ENCODE data around the gene TTC9B.
A peak's percentile ranks its signal among the peaks of the same experiment; 100 is the strongest.

TTC9B gene

DNA sequence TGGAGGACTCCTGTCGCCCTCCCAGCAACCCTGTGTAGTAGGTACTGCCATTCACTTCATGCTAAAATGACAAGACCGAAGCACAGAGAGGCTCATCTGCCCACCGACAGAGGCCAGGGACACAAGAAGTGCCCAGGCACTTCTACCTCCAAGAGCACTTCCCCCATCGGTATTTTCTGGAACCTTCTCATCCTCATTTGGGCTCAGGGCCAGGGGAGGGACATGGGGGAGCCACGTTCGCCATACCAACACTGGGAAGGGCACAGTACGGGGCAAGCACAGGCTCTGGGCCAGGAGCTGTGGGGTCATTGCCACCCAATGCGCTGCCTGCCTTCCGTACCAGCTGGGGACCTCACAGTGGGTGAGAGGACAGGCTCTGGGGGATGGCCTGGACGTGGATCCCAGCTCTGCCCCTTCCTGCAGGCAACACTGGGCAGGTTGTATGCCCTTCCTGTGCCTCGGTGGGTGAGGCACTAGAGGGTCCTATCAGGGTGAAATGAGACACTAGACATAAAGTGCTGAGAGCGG, 29.6 kb upstream of the TTC9B start:
- DNase-seq (ENCODE audit: low spot score): no peak

DNA sequence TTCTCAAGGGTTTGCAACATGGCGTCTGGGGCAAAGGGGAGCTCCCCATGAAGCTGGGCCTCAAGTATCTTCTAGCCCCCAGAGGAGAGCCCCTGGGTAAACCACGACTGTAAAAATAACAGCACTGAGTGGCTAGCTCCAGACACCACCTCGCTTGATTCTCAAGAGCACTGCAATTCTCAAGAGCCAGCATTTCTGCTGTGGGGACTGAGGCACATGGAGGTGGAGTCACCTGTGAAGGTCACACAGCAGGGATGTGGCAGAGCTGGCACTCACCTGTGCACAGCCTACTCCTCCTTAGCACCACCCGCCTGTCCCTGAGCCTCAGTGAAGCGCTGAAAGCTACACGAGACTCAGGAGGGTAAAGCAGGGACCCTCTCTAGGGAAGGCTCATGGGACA, 29.0 kb upstream of the TTC9B start:
- no peak for DNase-seq (ENCODE audit: low spot score)

DNA sequence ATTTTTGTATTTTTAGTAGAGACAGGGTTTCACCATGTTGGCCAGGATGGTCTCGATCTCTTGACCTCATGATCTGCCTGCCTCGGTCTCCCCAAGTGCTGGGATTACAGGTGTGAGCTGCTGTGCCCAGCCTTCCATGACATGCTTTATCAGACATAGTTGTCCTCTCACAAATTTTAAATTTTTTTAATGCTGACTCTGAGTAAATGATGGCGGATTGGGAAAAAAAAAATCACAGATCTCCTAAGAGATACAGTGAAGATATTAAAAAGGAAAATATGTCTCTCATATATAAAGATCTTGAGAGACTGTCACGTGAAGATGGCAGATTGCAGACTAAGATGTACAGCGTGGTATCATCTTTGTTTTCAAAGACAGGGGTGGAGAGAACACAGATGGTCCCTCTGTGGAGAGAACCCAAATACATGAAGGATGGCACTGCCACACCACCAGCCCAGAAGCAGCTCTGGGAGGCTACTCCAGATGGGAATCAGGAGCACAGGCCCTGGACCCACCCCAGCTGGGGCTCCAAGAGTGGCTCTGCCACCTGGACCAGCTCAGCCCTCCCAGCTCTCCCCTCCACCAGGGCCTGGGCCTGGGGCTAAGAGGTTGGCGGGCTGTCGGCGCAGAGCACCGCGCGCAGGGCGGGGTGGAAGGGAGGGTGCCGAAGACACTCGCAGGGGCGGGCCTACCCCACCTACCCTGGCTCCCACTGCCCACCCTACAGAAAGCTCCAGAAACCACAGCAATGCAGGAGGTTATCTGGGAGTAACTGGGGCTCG, 28.3 kb upstream of the TTC9B start:
- DNase-seq (ENCODE audit: low spot score): no peak

DNA sequence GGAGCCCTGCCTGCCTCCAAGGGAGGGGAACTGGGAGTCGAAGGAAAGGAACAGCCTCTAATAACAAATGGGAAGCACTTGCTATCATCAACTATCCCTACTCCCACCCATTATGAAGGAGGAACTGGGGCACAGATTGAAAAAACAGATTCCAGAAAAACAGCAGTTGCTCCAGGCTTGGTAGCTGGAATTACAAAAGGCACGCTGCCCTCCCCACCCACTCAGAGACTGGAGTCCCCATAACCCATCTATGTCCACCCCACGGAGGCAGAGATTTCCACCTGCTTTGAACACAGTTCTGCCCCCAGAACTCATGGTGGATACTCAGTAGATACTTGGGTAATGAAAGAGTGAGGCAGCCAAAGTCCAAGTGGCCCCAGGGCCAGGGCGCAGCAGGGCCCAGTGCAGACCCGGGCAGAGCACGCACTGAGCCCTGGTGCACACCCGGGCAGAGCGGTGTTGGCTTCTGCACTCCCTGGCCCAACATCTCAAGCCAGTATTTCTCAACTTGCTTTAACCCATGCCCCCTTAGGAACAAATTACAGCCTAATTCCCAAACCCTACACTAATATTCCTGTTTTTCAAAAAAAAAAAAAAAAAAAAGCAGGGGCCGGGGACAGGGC, 27.4 kb upstream of the TTC9B start:
- DNase-seq (ENCODE audit: low spot score): no peak

DNA sequence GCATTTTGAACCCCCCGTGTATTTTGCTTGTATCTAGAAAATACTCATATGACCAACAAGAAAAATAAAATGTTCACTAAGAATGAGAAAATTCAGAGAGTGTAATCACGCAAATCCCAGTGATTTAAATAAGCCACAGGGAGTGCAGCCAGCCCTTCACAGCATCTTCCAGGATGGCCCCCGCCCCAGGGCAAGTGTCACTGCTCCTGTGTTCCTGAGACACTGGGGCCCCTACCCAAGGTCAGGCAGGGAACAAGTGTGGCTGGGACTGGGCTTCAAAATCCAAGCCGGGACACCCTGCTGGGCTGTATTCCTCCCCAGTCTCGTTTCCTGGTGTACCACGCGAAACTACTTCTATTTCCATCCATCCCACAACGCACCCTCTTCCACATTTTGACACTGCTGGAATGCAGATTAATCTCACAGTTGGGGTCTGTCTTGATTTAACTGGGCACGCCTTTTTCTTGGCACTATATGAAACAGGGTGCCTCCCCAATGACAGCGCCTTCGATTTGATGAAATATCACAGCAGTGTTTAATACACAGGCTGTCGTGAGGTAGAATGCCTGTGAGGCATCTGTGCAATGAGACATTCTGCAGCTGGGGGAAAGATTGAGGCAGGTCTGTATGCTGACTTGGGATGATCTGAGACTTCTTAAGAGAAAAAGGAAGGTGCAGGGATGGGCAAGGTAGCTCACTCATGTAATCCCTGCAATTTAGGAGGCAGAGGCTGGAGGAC, 26.6 kb upstream of the TTC9B start:
- DNase-seq (ENCODE audit: low spot score): no peak

DNA sequence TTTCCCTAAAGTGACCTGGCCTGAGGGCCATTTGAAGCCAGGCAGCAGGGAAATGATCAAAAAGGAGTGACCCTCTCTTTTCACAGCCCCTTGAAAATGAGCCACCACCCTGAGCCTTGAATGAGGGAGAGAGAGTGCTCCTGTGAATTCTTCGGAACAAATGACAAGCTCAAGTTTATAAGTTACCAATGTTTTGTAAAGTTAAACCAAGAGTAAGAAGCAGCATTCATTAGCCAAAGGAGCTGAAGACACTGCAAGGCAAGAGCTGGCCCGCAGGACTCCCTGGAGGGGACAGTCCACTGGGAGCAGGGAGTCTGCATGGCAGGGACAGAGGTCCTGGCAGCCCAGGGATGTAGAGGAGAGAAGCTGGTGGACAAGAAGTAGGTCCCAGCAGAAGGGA, 25.0 kb upstream of the TTC9B start:
- DNase-seq (ENCODE audit: low spot score): no peak

DNA sequence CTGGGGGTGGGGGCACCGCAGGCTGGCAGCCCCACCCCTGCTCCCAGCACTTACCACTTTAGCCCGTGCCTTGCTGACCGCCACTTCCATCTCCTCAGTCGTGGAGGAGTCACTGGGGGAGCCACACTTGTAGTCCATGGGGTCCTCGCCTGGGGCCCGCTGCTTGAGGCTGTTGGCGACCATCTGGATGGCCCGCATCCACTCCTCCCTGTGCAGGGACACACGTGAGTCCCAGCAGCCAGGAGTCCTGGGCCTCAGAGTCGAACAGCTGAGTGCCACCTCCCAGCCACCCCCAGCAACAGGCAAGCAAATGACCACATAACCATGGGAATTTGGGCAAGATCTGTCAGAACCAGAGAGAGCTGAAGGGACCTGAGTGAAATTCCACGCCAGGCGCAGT, 24.3 kb upstream of the TTC9B start:
- DNase-seq (ENCODE audit: low spot score): no peak

DNA sequence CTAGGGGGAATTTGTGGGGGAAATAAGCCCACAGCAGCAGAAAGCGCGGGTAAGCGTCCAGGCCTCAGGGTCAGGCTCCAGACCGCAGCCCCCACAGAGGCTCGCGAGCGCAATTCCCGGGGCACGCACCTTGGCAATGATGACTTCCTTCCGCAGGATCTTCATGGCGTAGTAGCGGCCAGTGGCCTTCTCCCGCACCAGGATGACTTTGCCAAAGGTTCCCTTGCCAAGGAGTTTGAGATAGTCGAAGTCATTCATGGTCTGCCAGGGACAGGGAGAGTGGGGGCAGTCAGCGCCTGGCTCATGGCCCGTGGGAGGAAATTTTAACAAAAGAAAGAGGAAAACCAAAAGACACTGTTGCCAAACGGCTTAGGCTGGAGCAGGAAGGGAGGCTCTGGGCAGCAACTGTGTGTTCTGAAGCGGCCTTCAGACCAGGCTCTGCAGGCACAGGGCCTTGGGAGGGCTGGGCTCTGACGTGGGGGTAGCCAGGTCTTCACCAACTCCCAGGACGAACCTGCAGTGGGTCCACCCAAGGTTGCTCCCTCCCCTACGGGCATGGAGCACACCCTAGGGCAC, 23.7 kb upstream of the TTC9B start:
- DNase-seq (ENCODE audit: low spot score): peak; percentile 63

DNA sequence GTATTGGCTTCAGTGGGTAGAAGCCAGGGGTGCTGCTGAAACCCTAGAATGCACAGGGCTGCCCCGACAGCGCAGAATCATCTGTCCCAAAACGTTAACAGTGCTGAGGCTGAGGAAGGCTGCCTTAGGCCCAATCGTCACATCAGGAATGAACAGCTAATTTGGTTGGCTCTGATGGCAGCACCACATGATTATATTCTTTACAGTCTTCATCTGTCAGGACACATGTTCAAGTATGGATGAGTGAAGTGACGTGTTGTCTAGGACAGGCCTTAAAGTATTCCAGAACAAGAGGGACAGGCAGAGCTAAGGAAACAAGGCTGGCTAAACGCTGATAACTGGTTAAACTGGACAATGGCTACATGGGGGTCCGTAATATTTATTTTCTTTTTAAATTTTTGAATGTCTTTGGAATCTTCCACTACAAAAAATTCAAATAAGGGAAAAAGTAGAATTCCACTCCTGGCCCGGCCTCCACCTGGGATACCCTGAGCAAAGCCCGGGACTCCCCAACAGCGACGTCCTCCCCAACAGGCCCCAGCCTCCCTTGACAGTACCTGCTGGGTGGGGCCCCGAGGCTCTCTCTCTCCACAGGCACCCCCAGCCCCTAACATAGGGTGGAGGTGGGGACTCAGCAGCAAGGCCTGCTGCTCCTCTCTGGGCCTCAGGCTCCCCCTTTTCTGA, 23.1 kb upstream of the TTC9B start:
- no peak for DNase-seq (ENCODE audit: low spot score)

DNA sequence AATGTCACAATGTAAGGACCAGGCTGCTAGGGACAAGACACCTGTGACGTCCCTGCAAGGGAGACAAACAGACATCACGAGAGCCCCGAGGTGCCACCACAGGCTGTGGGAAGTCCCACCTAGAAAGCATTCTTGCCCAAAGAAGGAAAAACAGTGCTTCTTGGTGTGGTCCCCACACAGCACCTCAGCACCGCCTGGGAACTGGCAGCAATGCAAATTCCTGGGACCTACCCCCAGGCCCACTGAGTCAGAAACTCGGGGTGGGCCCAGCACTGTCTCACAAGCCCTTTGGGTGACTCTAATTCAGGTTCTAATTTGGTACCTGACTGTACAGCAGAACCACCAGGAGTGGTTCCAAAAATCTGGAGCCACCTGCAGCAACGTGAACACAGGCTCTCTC, 22.1 kb upstream of the TTC9B start:
- no peak for DNase-seq (ENCODE audit: low spot score)

DNA sequence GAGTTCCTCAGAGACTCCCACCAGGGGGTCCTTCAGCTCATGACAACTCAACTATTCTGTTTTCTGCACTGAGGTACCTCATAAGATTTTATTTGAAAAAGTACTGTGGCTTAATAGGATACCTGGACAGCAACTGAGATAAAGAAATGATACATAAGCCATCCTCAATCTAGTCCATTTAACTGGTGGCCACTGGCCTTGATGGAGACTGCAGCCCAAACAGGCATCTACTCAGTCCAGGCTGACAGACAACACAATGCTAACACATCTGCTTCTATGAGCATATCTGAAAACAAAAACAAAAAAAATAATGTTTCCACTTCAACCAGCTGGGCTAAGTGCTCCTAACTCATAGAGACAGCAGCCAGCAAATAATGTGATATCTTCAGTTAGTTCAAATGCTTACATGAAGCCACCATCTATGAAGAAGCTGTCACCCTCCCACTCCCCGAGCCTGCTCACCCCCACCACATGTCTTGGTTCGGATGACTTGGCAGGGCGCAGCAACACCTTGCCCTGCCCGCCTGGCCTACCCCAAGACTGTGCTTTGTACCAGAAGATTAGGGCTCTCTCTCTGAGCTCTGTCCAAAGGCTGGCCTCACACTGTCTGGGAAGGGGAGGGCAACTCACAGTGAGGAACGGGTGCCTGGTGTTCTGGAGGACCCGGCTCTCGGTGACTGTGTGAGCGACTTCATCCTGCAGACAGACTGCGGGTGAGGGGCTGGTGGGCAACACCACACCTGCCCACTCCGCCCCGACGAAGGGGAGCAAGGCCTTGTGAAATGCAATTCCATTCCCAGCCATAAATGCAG, 21.4 kb upstream of the TTC9B start:
- no peak for DNase-seq (ENCODE audit: low spot score)

DNA sequence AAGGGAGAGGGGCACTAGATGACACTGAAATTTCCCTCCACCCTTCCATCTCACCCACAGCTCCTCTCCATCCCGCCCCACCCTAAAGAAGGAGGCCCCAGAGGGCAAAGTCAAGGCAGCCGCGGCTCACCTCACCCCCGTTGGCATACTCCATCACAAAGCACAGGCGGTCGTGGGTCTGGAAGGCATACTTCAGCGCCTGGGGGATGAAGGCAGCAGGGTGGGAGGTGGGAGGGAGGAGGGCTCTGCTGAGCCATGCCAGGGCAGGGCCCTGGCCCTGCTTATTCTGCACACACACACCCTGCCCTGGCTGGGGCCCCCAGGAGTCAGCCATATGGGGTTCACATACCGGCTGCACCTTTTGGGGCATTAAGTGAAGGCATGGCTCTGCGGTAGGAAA, 20.6 kb upstream of the TTC9B start:
- no peak for DNase-seq (ENCODE audit: low spot score)

DNA sequence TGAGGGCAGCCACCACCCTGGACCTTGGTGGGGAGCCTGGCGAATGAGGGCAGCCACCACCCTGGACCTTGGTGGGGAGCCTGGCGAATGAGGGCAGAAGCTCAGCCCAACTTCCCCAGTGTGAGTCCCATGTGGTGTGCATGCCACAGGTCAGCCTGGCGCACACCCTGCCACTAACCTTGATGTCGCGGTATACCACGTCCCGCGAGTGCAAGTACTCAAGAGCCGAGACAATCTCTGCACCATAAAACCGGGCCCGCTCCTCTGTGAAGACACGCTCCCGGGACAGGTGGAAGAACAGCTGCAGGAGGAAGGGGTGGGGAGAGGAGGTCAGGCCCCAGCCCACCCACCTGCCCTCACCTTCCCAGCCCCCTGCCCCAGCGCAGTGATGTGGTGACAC, 19.6 kb upstream of the TTC9B start:
- no peak for DNase-seq (ENCODE audit: low spot score)

DNA sequence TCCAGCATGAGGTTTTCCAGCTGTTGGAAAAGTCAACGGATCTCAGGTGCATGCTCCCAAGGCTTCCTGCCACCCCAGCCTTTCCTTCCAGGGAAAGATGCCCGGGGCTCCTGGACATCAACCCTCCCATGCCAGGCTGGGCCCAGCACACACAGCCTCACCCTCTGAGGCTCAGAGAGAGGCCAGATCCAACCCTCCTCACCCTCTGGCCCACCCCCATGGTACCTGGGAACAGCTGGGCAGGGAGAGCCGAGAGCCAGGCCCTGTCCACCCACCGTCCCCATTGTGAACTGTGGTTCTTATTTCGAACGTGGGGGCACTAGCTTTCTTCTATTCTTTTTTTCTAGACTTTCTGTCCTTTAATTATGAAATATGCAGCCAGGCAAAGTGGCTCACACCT, 18.2 kb upstream of the TTC9B start:
- DNase-seq (ENCODE audit: low spot score): no peak

DNA sequence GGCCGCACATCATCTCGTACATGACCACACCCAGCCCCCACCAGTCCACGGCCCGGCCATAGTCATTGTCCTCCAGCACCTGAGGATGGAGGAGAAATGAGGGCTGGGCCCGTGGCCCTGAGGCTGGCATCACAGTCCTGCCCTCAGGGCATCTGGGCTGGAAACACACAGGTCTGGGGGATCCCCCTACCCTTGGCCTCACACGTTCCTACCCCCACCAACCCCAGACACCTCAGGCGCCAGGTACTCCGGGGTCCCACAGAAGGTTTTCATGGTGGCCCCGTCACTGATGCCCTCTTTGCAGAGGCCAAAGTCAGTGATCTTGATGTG, 17.8 kb upstream of the TTC9B start:
- no peak for DNase-seq (ENCODE audit: low spot score)

DNA sequence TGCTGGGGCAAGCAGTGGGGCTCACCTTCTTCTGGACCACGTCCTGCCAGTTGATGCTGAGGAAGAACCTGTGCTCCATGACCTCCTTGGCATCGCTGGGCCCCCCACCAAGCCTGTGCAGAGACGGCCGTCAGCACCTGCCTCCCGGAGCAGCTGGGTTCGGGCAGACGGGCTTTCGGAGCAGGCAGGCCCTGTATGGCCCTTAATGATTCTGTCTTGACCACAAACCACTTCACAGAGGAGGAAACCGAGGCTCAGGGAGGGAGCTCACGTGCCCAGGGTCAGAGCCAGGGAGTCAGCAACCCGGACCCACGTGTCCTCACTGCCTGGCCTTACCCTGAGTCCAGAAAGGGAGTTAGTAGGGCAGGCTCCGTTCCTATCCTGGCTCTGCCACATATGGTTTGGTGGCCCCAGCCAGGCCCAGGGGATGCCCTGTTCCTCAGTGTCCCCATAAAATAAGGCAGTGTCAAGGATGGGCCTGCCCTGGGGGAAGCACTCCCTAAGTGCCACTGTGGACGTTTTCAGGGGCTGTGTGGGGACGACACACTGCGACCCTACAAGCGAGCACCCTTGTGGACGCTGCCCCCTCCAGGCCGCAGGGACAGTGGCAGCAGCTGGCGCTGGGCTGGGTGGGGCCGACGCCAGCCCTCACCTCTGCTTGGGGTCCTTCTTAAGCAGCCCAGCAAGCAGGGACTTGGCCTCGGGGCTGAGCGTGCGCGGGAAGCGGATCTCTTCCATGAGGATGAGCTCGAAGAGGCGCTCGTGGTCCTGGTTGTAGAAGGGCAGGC, 17.2 kb upstream of the TTC9B start:
- no peak for DNase-seq (ENCODE audit: low spot score)

DNA sequence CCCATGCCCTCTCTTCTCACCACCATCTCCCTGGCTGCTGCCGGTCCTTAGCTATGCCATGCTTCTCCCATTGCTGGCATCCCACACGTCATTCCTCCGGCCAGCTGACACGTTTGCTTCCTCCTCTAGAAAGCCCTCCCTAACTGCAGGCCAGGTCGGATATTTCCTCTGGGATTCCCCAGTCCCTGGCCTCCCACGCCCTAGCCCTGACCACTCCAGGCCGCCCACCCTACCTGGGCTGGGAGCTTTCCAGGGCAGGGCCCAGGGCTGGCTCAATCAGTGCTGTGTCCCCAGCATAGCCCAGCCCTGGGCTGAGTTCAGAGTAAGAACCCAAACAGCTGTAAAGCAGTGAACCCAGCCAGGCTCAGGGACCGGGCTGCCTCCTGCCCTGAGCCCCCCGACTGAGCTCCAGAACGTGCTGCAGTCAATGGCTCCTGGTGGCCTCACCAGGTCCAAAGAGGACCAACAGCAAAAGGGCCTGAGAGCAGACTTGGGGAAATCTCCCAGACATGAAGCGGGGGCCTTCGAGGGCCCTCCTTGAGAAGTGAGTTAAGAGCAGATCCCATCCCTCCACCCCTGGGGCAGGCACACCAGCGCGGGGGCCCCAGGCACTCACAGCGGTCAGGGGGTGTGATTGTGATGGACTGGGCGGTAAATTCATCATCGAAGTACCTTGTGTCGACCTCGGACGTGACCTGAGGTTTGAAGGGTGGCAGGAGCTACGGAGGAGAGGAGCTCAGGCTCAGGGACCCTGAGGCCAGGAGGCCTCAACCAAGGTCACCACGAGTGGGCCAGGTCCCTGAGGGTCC, 16.4 kb upstream of the TTC9B start:
- no peak for DNase-seq (ENCODE audit: low spot score)

DNA sequence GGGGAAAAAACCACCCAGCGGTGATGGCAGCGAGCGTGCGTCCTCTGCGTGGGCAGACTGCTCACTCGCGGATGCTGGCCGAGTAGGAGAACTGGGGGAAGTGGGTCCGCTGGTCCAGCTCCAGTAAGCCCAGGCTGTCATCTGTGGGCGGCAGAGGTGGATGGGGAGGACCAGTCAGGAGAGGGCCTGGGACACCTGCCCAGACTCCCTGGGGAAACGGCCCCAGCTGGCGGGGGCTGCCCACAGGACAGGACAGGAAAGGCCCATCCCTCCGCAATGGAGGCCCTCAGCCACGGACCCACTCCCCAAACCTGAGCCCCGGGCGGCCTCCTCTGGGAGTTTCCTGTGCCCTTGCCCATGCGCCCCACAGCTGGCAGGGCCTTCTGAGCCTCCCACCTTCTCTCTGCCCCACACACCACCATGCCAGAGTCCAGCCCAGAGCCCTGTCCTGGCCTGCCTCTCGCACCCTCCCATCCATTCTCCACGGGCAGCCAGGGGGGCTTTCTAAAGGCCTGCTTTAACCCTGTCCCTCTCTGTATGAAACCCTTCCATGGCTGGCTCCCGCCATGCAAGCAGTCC, 15.7 kb upstream of the TTC9B start:
- DNase-seq (ENCODE audit: low spot score): no peak

Measured in kidney capillary endothelial cell (primary cell).